Calu3 (cell line): Measurements from ENCODE around the gene EXOG. TPM values are rescaled to one million over a fixed set of nuclear protein-coding genes. Genes with fewer than 3 reads are reported as not detected.

Experiments
- BruUV-seq: library from RNA; stranded (reverse); fragments of 400-500 nt; replicated peaks from 2 replicates; lab custom pipeline; 2021; lab: Mats Ljungman, UMichigan
- CTCF ChIA-PET: fragments of 300-600 bp; sonication (Branson Sonifier 250); formaldehyde crosslinking; loops from one replicate; lab custom pipeline; 2022; ENCODE audit warnings: antibody characterized with exemption; lab: Charles Lee
- DNase-seq: peaks from one replicate; pipeline ENCODE4 v3.0.0; 2022
- H3K27ac Mint-ChIP-seq: one replicate; pipeline ENCODE4 v1.8.0; 2022; ENCODE audit warnings: mixed read lengths; ENCODE audit not compliant: unreplicated experiment
- H3K27me3 Mint-ChIP-seq: one replicate; pipeline ENCODE4 v1.8.0; 2022; ENCODE audit warnings: mixed read lengths; ENCODE audit not compliant: unreplicated experiment
- H3K36me3 Mint-ChIP-seq: one replicate; pipeline ENCODE4 v1.8.0; 2022; ENCODE audit warnings: mild to moderate bottlenecking, moderate library complexity, mixed read lengths; ENCODE audit not compliant: insufficient read depth, unreplicated experiment
- H3K4me1 Mint-ChIP-seq: one replicate; pipeline ENCODE4 v1.8.0; 2022; ENCODE audit warnings: mild to moderate bottlenecking, low read depth, mixed read lengths; ENCODE audit not compliant: unreplicated experiment
- H3K4me3 Mint-ChIP-seq: one replicate; pipeline ENCODE4 v1.8.0; 2022; ENCODE audit warnings: mild to moderate bottlenecking, low read depth, moderate library complexity, mixed read lengths; ENCODE audit not compliant: unreplicated experiment
- H3K9me3 Mint-ChIP-seq: one replicate; pipeline ENCODE4 v1.8.0; 2022; ENCODE audit warnings: low read depth, mixed read lengths; ENCODE audit not compliant: unreplicated experiment
- intact Hi-C: fragments of 100-400 bp; cut with micrococcal nuclease; formaldehyde crosslinking; loops from one replicate; pipeline ENCODE4 v1.10.0; 2022; ENCODE audit not compliant: unreplicated experiment
- total RNA-seq: library from RNA; stranded (reverse); gene quantifications from 2 replicates; pipeline ENCODE4 v1.2.3, GENCODE V29; 2022
- TF ChIP-seq, protein P1 (sequence below): fragments of 200-600 bp; IDR thresholded peaks from one replicate; pipeline ENCODE4 v1.8.0; 2022; ENCODE audit warnings: antibody characterized with exemption; ENCODE audit not compliant: unreplicated experiment

The EXOG gene
- total RNA-seq, 1 experiment from 2014 or later: 13.2 TPM

DNA sequence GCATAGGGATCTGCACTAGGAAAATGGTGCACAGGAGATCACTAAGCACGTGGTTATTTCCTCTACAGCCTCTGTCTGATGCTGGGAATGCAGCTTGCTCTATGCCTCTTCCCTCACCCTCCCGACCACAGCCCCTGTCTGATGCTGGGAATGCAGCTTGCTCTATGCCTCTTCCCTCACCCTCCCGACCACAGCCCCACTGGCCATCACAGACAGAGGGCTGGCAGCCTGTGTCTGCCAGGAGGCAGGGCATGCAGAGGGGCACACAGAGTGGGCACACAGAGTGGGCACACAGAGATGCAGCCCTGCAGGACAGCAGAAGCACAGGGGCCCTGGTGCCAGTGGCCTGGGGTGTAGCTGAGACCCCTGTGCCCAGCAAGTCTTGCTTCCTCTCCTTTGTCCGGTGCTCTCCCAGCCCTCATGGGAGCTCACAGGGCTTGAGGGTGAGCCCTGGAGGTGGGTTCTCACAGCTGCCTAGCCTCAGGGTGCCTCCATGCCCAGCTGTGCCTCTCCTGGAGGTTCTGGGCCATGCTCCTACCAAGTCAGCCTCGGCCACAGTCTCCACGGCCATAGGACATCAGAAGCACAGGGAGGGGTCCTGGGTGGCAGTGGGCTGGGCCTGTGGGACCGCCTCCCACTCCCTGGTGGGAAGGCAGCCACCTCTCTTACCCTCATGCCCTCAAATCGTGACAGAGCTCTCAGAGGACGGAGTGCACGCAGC lies 65.8 kb downstream of the EXOG start:
- H3K27ac Mint-ChIP-seq: no peak overlapping the region
- no peaks in the 10 kb centered on the region for H3K36me3 Mint-ChIP-seq
- CTCF ChIA-PET: interaction anchor here (0.6 to 0.8 kb wide), 3 partner anchors 187 to 626 kb away, joined by 3 to 4 read pairs (median 3); no protein-coding TSS in a partner anchor
- no TSS peak for BruUV-seq
- no peaks in the 10 kb centered on the region for H3K4me1 Mint-ChIP-seq
- intact Hi-C loops: no loop called here
- TF ChIP-seq, protein P1, sequence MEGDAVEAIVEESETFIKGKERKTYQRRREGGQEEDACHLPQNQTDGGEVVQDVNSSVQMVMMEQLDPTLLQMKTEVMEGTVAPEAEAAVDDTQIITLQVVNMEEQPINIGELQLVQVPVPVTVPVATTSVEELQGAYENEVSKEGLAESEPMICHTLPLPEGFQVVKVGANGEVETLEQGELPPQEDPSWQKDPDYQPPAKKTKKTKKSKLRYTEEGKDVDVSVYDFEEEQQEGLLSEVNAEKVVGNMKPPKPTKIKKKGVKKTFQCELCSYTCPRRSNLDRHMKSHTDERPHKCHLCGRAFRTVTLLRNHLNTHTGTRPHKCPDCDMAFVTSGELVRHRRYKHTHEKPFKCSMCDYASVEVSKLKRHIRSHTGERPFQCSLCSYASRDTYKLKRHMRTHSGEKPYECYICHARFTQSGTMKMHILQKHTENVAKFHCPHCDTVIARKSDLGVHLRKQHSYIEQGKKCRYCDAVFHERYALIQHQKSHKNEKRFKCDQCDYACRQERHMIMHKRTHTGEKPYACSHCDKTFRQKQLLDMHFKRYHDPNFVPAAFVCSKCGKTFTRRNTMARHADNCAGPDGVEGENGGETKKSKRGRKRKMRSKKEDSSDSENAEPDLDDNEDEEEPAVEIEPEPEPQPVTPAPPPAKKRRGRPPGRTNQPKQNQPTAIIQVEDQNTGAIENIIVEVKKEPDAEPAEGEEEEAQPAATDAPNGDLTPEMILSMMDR: no peak
- H3K9me3 Mint-ChIP-seq: no peaks in the 10 kb centered on the region
- H3K27me3 Mint-ChIP-seq: peaks cover 43% of the 10 kb centered on the region
- no peak for DNase-seq
- no peak overlapping the region for H3K4me3 Mint-ChIP-seq

GRCh38 chr3:38562467-38562925 lies 66.4 kb downstream of the EXOG start:
- Mint-ChIP-seq H3K27ac (no peak overlapping the region), H3K36me3 (no peaks in the 10 kb centered on the region), H3K27me3 (peaks cover 37% of the 10 kb centered on the region), H3K9me3 (no peaks in the 10 kb centered on the region), H3K4me1 (no peaks in the 10 kb centered on the region), H3K4me3 (no peak overlapping the region)
- DNase-seq: no peak
- BruUV-seq: no TSS peak
- intact Hi-C loops: no loop called here
- TF ChIP-seq, protein P1: no peak
- CTCF ChIA-PET: no interaction called here

DNA sequence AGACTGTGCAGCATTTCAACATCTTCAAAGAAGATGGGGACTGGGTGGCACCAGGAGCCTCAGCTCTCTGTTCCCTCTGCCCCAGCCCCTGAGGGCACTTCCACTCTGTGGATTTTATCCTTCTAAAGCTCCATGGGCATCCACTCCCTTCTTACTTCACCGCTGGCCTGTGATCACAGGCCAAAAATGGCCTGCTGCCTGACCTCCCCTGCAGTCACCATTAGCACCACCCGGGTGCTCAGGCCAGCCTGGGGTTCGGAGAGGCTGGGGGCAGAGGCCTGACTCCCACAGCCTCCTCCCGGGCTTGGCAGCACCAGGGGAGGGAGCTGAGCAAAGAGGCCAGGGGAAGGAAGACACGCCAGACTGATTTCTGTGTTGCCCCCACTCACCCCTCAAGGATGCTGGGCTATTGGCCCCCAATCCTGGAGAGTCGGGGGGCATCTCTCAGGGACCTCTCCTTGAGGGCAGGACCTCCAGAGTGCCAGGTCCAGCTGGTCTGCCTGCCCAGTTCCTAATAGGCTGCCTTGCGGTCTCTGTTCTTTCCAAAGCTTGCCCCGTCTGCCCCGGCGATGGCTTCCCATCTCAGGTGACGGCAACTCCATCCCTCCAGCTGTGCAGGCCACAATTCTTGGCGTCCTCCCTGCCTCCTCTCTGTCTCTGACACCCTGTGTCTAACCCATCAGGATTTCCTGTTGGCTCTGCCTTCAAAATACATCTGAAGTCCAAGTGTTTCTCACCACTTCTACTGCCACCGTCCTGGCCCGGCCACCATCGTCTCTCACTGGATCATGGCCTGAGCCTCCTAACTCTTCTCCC lies 67.1 kb downstream of the EXOG start:
- BruUV-seq: no TSS peak
- no peaks in the 10 kb centered on the region for H3K4me1 Mint-ChIP-seq
- no peak overlapping the region for H3K4me3 Mint-ChIP-seq
- intact Hi-C loops: no loop called here
- H3K9me3 Mint-ChIP-seq: no peaks in the 10 kb centered on the region
- peaks cover 29% of the 10 kb centered on the region for H3K27me3 Mint-ChIP-seq
- no peak for DNase-seq
- H3K36me3 Mint-ChIP-seq: no peaks in the 10 kb centered on the region
- TF ChIP-seq, protein P1: no peak
- CTCF ChIA-PET: no interaction called here
- H3K27ac Mint-ChIP-seq: no peak overlapping the region

DNA sequence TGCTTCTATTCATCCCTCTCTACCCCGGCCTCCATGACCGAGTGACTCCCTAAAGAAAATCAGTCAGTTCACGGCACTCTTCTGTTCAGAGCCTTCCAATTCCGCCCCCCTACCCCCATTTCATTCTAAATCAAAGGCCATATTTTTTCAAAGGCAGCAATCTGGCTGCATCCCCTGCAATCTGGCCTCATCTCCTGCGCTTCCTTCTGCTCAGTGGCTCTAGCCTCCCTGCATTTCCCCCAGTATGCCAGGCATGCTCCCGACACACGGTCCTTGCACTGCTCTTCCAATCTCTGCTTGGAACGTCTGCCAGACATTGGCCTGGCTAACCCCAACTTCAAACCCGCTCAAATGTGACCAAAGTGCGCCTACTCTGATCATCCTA lies 67.7 kb downstream of the EXOG start:
- Mint-ChIP-seq H3K4me1 (no peaks in the 10 kb centered on the region), H3K27me3 (peaks cover 29% of the 10 kb centered on the region), H3K9me3 (no peaks in the 10 kb centered on the region), H3K36me3 (no peaks in the 10 kb centered on the region), H3K4me3 (no peak overlapping the region), H3K27ac (no peak overlapping the region)
- CTCF ChIA-PET: no interaction called here
- no TSS peak for BruUV-seq
- intact Hi-C loops: no loop called here
- no peak for DNase-seq
- TF ChIP-seq, protein P1: no peak
